Sigmoid colon (tissue), 3 donors: ENCODE measurements around the gene FBXL17.

Experiments
- POLR2A ChIP-seq, 2 donors: fragments of 450-650 bp; IDR thresholded peaks; one replicate each; pipeline ENCODE4 v1.6.1; 2016; ENCODE audit warnings: antibody characterized with exemption in 2 of 2, mild to moderate bottlenecking in 2 of 2, moderate library complexity in 2 of 2
- TF ChIP-seq, protein P1 (sequence below), 4 experiments: fragments of 450-650 bp in 3 of 4; fragments of 200-600 bp in 1 of 4; IDR thresholded peaks; one replicate each; pipeline ENCODE4 v1.5.1; 2016 to 2019; ENCODE audit warnings: antibody characterized with exemption in 4 of 4, mild to moderate bottlenecking in 3 of 4, moderate library complexity in 2 of 4

DNA sequence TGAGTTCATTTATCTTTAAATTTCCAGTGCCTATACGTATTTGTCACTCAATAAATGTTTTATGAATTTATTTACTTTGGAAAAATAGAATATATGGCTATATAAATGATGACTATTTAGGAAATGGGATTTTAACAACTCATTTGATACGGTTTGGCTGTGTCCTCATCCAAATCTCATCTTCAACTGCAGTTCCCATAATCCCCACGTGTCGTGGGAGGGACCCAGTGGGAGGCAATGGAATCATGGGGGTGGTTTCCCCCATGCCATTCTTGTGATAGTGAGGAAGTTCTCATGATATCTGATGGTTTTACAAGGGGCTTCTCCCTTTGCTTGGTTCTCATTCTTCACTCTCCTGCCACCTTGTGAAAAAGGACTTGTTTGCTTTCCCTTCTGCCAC, 523.6 kb downstream of the FBXL17 start:
- TF ChIP-seq POLR2A (IDR thresholded peaks at IDR 0.05): no peak
- TF ChIP-seq, protein P1, sequence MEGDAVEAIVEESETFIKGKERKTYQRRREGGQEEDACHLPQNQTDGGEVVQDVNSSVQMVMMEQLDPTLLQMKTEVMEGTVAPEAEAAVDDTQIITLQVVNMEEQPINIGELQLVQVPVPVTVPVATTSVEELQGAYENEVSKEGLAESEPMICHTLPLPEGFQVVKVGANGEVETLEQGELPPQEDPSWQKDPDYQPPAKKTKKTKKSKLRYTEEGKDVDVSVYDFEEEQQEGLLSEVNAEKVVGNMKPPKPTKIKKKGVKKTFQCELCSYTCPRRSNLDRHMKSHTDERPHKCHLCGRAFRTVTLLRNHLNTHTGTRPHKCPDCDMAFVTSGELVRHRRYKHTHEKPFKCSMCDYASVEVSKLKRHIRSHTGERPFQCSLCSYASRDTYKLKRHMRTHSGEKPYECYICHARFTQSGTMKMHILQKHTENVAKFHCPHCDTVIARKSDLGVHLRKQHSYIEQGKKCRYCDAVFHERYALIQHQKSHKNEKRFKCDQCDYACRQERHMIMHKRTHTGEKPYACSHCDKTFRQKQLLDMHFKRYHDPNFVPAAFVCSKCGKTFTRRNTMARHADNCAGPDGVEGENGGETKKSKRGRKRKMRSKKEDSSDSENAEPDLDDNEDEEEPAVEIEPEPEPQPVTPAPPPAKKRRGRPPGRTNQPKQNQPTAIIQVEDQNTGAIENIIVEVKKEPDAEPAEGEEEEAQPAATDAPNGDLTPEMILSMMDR (IDR thresholded peaks at IDR 0.05): no peak
